Endothelial cell of umbilical vein (primary cell): ENCODE results near the gene PLBD1. TPM values are rescaled to one million over a fixed set of nuclear protein-coding genes. Genes with fewer than 3 reads are reported as not detected.

Source experiments
- BruUV-seq: library from RNA; stranded (reverse); fragments of 400-500 nt; replicated peaks from 2 replicates; lab custom pipeline; 2021; lab: Mats Ljungman, UMichigan
- CTCF ChIA-PET: fragments of 300-600, 350-600 bp; sonication (Branson Sonifier 250); formaldehyde crosslinking; loops from one replicate; lab custom pipeline; 2021; ENCODE audit warnings: antibody characterized with exemption, inconsistent platforms; lab: Charles Lee
- POLR2A ChIA-PET: fragments of 300-600, 350-600 bp; sonication (Branson Sonifier 250); formaldehyde crosslinking; loops from one replicate; lab custom pipeline; 2021; ENCODE audit warnings: antibody characterized with exemption, inconsistent platforms; lab: Charles Lee
- DNase-seq: peaks from one replicate; pipeline ENCODE4 v3.0.0-alpha.2; 2011; ENCODE audit warnings: low read depth, low spot score
- FAIRE-seq: peaks from 2 replicates; lab custom pipeline; 2011; peaks lifted over from hg19 to GRCh38; lab: Jason Lieb, UNC
- H2AFZ ChIP-seq: 2 replicates; pipeline ENCODE4 v1.6.0; 2012; ENCODE audit warnings: low read depth, low read length, control low read depth, inconsistent platforms
- H3K27ac ChIP-seq: 2 replicates; pipeline ENCODE4 v1.5.1; 2011; ENCODE audit warnings: low read depth, mild to moderate bottlenecking, control low read depth, low read length, moderate library complexity; ENCODE audit not compliant: insufficient read depth
- H3K27me3 ChIP-seq, 2 experiments: 2 replicates each; pipeline versions ENCODE4 v1.6.0 to v1.6.1; 2011; ENCODE audit warnings: low read length in 2 of 2, mixed read lengths in 1 of 2; ENCODE audit not compliant: control insufficient read depth in 2 of 2, insufficient read depth in 2 of 2
- H3K36me3 ChIP-seq, 2 experiments: 2 replicates in 1 of 2; 3 replicates in 1 of 2; pipeline ENCODE4 v1.5.1; 2011; ENCODE audit warnings: low read length in 2 of 2, mild to moderate bottlenecking in 1 of 2, moderate library complexity in 1 of 2; ENCODE audit not compliant: control insufficient read depth in 2 of 2, insufficient read depth in 2 of 2; ENCODE audit errors: extremely low read depth in 1 of 2
- H3K4me1 ChIP-seq: 3 replicates; pipeline ENCODE4 v1.5.1; 2011; ENCODE audit warnings: mild to moderate bottlenecking, low read length; ENCODE audit not compliant: control insufficient read depth, insufficient read depth; ENCODE audit errors: extremely low read depth
- H3K4me2 ChIP-seq: 2 replicates; pipeline ENCODE4 v1.6.1; 2011; ENCODE audit warnings: low read length, control low read depth, mixed read lengths; ENCODE audit not compliant: insufficient read depth
- H3K4me3 ChIP-seq, 3 experiments: fragments of 200-600 bp in 1 of 3; sonication (generic), shearing (Covaris generic) in 1 of 3; replicated peaks in 1 of 3; 2 replicates each; pipeline ENCODE4 v1.5.1; 2011 to 2016; ENCODE audit warnings: control low read depth in 3 of 3, low read length in 3 of 3, mild to moderate bottlenecking in 2 of 3, inconsistent platforms in 1 of 3, low read depth in 1 of 3, moderate library complexity in 1 of 3; ENCODE audit not compliant: insufficient read depth in 1 of 3
- H3K79me2 ChIP-seq: 2 replicates; pipeline ENCODE4 v1.6.0; 2012; ENCODE audit warnings: low read length, inconsistent platforms; ENCODE audit not compliant: control insufficient read depth, insufficient read depth
- H3K9ac ChIP-seq: replicated peaks from 2 replicates; pipeline ENCODE3; 2011; ENCODE audit warnings: low read length, control low read depth; ENCODE audit not compliant: insufficient read depth; ENCODE audit errors: extremely low read depth
- H3K9me1 ChIP-seq: replicated peaks from 3 replicates; pipeline ENCODE4 v1.6.0; 2011; ENCODE audit warnings: mild to moderate bottlenecking, low read length; ENCODE audit not compliant: control insufficient read depth, insufficient read depth; ENCODE audit errors: extremely low read depth
- H3K9me3 ChIP-seq: replicated peaks from 2 replicates; pipeline ENCODE4 v1.5.1; 2012; ENCODE audit warnings: low read length, inconsistent platforms; ENCODE audit not compliant: control insufficient read depth, insufficient read depth
- H4K20me1 ChIP-seq: replicated peaks from 2 replicates; pipeline ENCODE3; 2011; ENCODE audit warnings: mild to moderate bottlenecking, low read length; ENCODE audit not compliant: control insufficient read depth, insufficient read depth; ENCODE audit errors: extremely low read depth
- EZH2 ChIP-seq: IDR thresholded peaks from 2 replicates; pipeline ENCODE4 v1.6.1; 2012; ENCODE audit warnings: borderline replicate concordance, low read depth, mild to moderate bottlenecking, moderate library complexity, low read length, inconsistent platforms; ENCODE audit not compliant: severe bottlenecking
- FOS ChIP-seq: IDR thresholded peaks from 2 replicates; pipeline ENCODE4 v1.6.1; 2011; ENCODE audit warnings: mild to moderate bottlenecking, low read length, moderate library complexity, borderline replicate concordance; ENCODE audit not compliant: insufficient read depth
- GATA2 ChIP-seq: IDR thresholded peaks from 2 replicates; pipeline ENCODE4 v1.7.0; 2011; ENCODE audit warnings: low read depth, mild to moderate bottlenecking, moderate library complexity, mixed read lengths, low read length; ENCODE audit not compliant: insufficient read length, insufficient read depth
- JUN ChIP-seq: IDR thresholded peaks from 2 replicates; pipeline ENCODE4 v1.6.1; 2011; ENCODE audit warnings: borderline replicate concordance, low read depth; ENCODE audit not compliant: insufficient read length, insufficient read depth
- MYC ChIP-seq: IDR thresholded peaks from one replicate; pipeline ENCODE4 v1.6.1; 2011; ENCODE audit warnings: mild to moderate bottlenecking, low read depth, low read length
- POLR2A ChIP-seq: IDR thresholded peaks from 2 replicates; pipeline ENCODE4 v1.6.1; 2012; ENCODE audit warnings: low read depth, mild to moderate bottlenecking, control low read depth, low read length
- POLR2AphosphoS5 ChIP-seq: IDR thresholded peaks from 2 replicates; pipeline ENCODE4 v1.6.1; 2012; ENCODE audit warnings: low read depth, mild to moderate bottlenecking, control low read depth, low read length, moderate library complexity; ENCODE audit not compliant: insufficient read depth
- dilution Hi-C: fragments of 300-500 bp; cut with MboI; formaldehyde crosslinking; loops from one replicate; pipeline ENCODE4 v1.15.0; 2019; ENCODE audit warnings: low sequenced_read_pairs; ENCODE audit not compliant: extremely low pct_ligation_motif_present
- intact Hi-C: fragments of 100-400 bp; cut with micrococcal nuclease; formaldehyde crosslinking; loops from one replicate; pipeline ENCODE4 v1.10.0; 2022
- polyA plus RNA-seq, 4 experiments: library from polyadenylated mRNA; depleted of rRNA in 3 of 4; stranded (reverse) in 3 of 4; unstranded in 1 of 4; fragments of >200 nt; gene quantifications; 2 replicates each; pipeline versions ENCODE4 v1.2.1 to v1.2.3, GENCODE V29; 2011 to 2012; ENCODE audit warnings: missing spikeins in 1 of 4
- total RNA-seq: library from RNA; stranded (reverse); gene quantifications from 2 replicates; pipeline ENCODE4 v1.2.3, GENCODE V29; 2021
- TF ChIP-seq, protein P1 (sequence below): IDR thresholded peaks from 2 replicates; pipeline ENCODE4 v1.6.1; 2011; ENCODE audit not compliant: insufficient read depth, insufficient read length
- TF ChIP-seq, protein P2 (sequence below), 2 donors: IDR thresholded peaks; 1 replicate in 1 of 2; 2 replicates in 1 of 2; pipeline ENCODE4 v1.5.1; 2011; ENCODE audit warnings: low read length in 2 of 2, mild to moderate bottlenecking in 2 of 2, moderate library complexity in 2 of 2, control low read depth in 1 of 2, inconsistent platforms in 1 of 2, low read depth in 1 of 2; ENCODE audit not compliant: insufficient read depth in 1 of 2; ENCODE audit errors: extremely low read depth in 1 of 2

The PLBD1 gene
- total and polyA plus RNA-seq, 2 donors (not counting 3 experiments of a cell fraction or from before 2014, with no cell fraction given) = 0.04 TPM; not detected in 1

- CTCF ChIA-PET = interaction anchor here (1.4 kb wide), 1 partner anchor 9 kb away, joined by 3 read pairs; no protein-coding TSS in a partner anchor
- H4K20me1 ChIP-seq = no peaks in the 10 kb centered on the region
- H3K9me3 ChIP-seq = no peaks in the 10 kb centered on the region
- FAIRE-seq = no peak
- POLR2A ChIA-PET = no interaction called here
- DNase-seq = no peak
- no peak overlapping the region for H3K4me3 ChIP-seq
- dilution Hi-C loops = no loop called here
- no peaks in the 10 kb centered on the region for H3K36me3 ChIP-seq
- H3K27me3 ChIP-seq = no peaks in the 10 kb centered on the region
- no peaks in the 10 kb centered on the region for H3K9me1 ChIP-seq
- H2AFZ ChIP-seq = no peak overlapping the region
- BruUV-seq = no TSS peak
- no peak overlapping the region for H3K4me2 ChIP-seq
- TF ChIP-seq JUN (no peak), POLR2A (no peak), POLR2AphosphoS5 (no peak), GATA2 (no peak), EZH2 (no peak), MYC (no peak), FOS (no peak)
- TF ChIP-seq, protein P1, sequence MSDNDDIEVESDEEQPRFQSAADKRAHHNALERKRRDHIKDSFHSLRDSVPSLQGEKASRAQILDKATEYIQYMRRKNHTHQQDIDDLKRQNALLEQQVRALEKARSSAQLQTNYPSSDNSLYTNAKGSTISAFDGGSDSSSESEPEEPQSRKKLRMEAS = no peak
- TF ChIP-seq, protein P2, sequence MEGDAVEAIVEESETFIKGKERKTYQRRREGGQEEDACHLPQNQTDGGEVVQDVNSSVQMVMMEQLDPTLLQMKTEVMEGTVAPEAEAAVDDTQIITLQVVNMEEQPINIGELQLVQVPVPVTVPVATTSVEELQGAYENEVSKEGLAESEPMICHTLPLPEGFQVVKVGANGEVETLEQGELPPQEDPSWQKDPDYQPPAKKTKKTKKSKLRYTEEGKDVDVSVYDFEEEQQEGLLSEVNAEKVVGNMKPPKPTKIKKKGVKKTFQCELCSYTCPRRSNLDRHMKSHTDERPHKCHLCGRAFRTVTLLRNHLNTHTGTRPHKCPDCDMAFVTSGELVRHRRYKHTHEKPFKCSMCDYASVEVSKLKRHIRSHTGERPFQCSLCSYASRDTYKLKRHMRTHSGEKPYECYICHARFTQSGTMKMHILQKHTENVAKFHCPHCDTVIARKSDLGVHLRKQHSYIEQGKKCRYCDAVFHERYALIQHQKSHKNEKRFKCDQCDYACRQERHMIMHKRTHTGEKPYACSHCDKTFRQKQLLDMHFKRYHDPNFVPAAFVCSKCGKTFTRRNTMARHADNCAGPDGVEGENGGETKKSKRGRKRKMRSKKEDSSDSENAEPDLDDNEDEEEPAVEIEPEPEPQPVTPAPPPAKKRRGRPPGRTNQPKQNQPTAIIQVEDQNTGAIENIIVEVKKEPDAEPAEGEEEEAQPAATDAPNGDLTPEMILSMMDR (IDR thresholded peaks at IDR 0.05; ENCODE audit: extremely low read depth in 1 of 2, insufficient read depth in 1 of 2, low read depth in 1 of 2, low read length in 2 of 2) = no peak
- H3K27ac ChIP-seq = no peak overlapping the region
- intact Hi-C loops = no loop called here
- H3K79me2 ChIP-seq = no peaks in the 10 kb centered on the region
- no peak overlapping the region for H3K9ac ChIP-seq
- H3K4me1 ChIP-seq = no peaks in the 10 kb centered on the region
Measured at GRCh38 chr12:14540801-14541462, 26.8 kb downstream of the PLBD1 start.
